Spinal cord (tissue), 10 donors: ENCODE measurements around the gene NR6A1. TPM values are rescaled to one million over a fixed set of nuclear protein-coding genes. Genes with fewer than 3 reads are reported as not detected.

ENCODE experiments used
- DNase-seq, 6 donors: peaks; one replicate each; pipeline versions ENCODE4 v3.0.0 to v3.0.0-alpha.2; 2013 to 2015; ENCODE audit warnings: low spot score in 6 of 6, low read depth in 4 of 6
- H3K27ac ChIP-seq: one replicate; pipeline ENCODE4 v1.5.1; 2013; ENCODE audit warnings: low read depth, low read length, control low read depth
- H3K27me3 ChIP-seq: one replicate; pipeline ENCODE4 v1.6.1; 2013; ENCODE audit warnings: low read length; ENCODE audit not compliant: control insufficient read depth, insufficient read depth
- H3K36me3 ChIP-seq: one replicate; pipeline ENCODE4 v1.6.1; 2013; ENCODE audit warnings: low read length; ENCODE audit not compliant: control insufficient read depth, insufficient read depth
- H3K4me1 ChIP-seq: one replicate; pipeline ENCODE4 v1.6.1; 2013; ENCODE audit warnings: low read length; ENCODE audit not compliant: control insufficient read depth, insufficient read depth
- H3K4me3 ChIP-seq: one replicate; pipeline ENCODE4 v1.5.1; 2013; ENCODE audit warnings: low read depth, low read length, control low read depth
- H3K9me3 ChIP-seq: one replicate; pipeline ENCODE4 v1.6.1; 2013; ENCODE audit warnings: low read length; ENCODE audit not compliant: control insufficient read depth, insufficient read depth
- WGBS: methylation state at CpG from one replicate; pipeline ENCODE4 v1.1.5; 2013; ENCODE audit warnings: missing lambda C conversion rate; ENCODE audit not compliant: insufficient coverage; 5-methylcytosine and 5-hydroxymethylcytosine counted together
- polyA plus RNA-seq, 2 donors: library from polyadenylated mRNA; unstranded; fragments of 120-200 nt; gene quantifications; one replicate each; pipeline ENCODE4 v1.2.1, GENCODE V29; 2013; ENCODE audit not compliant: insufficient read length in 2 of 2
- total RNA-seq, 2 donors: library from RNA; depleted of rRNA in 1 of 2; stranded (reverse); fragments of 120-200 nt in 1 of 2; fragments of >200 nt in 1 of 2; gene quantifications; one replicate each; pipeline versions ENCODE4 v1.2.3 to v1.2.4, GENCODE V29; 2013 to 2014
- donor health status: healthy.

NR6A1 gene
- total and polyA plus RNA-seq, 4 donors = 2.8 to 5.8 (median 4.0) TPM

DNA sequence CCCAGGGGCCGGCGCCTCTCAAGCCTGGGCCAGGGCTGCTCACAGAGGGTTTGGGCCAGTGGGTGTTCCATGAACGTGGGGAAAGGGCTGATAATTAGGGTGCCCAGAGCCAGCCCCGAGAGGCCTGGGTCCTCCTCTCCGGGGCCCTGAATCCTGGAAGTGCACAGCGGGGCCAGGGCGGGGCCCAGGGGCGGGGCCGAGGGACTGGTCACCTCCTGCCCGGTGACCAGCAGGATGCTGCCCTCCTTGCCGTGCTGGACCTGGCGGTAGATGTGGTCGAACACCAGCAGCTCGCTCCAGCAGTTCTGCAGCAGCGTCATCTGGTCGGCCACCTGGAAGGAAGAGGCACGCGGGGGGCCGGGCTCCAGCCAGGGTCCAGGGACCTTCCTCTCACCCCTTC lies 278.3 kb downstream of the NR6A1 start:
- H3K36me3 ChIP-seq = peaks cover 3% of the 10 kb centered on the region
- WGBS = 84% methylated on average over 16 of the region's 19 CpGs
- H3K27ac ChIP-seq = no peak overlapping the region
- no peak for DNase-seq
- H3K9me3 ChIP-seq = no peaks in the 10 kb centered on the region
- no peaks in the 10 kb centered on the region for H3K4me1 ChIP-seq
- H3K4me3 ChIP-seq = no peak overlapping the region
- peaks cover 21% of the 10 kb centered on the region for H3K27me3 ChIP-seq

DNA sequence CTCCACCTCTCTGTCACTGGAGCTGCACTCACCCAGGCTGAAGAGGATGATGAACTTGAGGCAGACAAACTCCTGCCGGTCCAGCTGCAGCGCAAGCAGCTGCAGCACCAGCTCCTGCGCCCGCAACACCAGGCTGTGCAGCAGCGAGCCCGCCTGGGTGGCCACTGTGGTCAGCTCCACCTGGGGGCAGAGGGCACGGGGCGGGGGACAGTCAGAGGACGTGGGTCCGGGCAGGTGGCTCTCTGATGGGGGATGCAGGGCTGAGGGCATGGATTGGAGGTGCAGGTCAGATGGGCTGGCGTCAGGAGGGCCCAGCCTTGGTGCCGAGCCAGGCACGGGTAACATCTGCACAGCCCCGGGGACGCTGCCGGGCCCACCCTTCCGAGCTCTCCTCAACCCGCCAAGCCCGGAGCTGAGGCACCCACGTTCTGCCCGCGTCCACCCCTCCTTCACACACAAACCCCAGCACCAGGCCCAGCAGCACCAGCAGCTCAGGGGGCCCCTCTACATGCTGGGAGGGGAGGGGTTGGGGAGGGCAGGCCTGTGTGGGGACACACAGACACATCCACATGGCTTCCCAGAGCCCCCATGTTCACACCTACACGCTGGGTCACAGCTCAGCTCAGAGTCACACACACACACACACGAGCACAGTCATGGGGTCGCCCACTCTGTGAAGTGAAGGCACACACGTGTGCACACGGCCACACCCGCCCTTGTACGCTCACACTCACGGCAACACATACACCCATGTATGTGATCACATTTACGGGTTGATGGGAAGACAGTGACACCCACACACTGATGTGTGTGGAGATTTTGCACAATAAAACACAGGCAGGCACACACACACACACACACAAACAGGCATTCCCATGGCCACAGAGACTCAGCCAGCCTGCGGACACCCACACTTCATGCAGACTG lies 279.8 kb downstream of the NR6A1 start:
- 86% methylated on average over 20 of the region's 32 CpGs for WGBS
- no peak overlapping the region for H3K27ac ChIP-seq
- peaks cover 3% of the 10 kb centered on the region for H3K36me3 ChIP-seq

DNA sequence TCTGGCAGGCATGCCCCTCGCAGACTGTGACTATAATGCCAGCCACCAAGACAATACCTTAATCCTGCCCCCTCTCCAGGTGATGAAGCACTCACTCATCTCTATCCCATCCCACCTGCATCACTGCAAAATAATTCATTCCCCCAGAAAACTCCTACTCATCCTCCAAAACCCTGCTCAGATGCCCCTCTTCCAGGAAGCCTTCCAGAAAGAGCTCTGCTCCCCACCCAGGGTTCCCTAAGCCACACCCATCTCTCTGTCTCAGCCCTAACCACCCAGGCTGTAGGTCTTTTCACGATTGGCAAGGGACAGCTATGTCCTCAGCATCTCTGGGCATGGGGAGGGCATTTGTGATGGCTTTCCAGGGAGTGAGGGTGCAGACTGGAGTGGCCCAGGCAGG lies 281.1 kb downstream of the NR6A1 start:
- WGBS = 90% methylated on average over 2 of the region's 2 CpGs
- H3K36me3 ChIP-seq = peaks cover 3% of the 10 kb centered on the region
- peaks cover 41% of the 10 kb centered on the region for H3K27me3 ChIP-seq
- no peak for DNase-seq
- H3K9me3 ChIP-seq = no peaks in the 10 kb centered on the region
- H3K27ac ChIP-seq = no peak overlapping the region
- peaks cover 12% of the 10 kb centered on the region for H3K4me1 ChIP-seq
- no peak overlapping the region for H3K4me3 ChIP-seq

More for the DNA sequence above, 279.8 kb downstream of the NR6A1 start:
- no peaks in the 10 kb centered on the region for H3K9me3 ChIP-seq
- DNase-seq = no peak
- peaks cover 30% of the 10 kb centered on the region for H3K27me3 ChIP-seq
- no peak overlapping the region for H3K4me3 ChIP-seq
- H3K4me1 ChIP-seq = peaks cover 12% of the 10 kb centered on the region

DNA sequence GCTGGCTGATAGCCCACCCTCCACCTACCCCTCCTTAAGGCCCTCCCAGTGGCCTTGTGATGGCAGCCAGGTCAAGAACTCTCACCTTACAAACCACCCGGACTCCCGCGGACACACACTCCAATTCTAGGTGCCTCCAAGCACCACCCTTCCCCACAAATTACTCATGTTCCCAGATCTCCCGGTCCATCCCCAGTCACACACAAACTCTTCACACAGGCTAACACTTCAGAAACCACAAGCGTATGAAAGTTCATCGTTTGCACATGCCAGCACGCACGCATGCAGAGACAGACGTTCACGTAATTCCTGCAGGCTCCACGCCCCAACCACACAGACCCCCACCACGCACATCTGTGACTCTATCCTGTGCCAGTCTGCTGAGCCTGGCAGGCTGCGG lies 281.9 kb downstream of the NR6A1 start:
- WGBS = 79% methylated on average over 13 of the region's 13 CpGs
- Histone ChIP-seq H3K4me1 (peaks cover 12% of the 10 kb centered on the region), H3K27me3 (peaks cover 40% of the 10 kb centered on the region), H3K27ac (no peak overlapping the region), H3K36me3 (peaks cover 3% of the 10 kb centered on the region), H3K4me3 (no peak overlapping the region), H3K9me3 (no peaks in the 10 kb centered on the region)
- DNase-seq = peak in 1 of 6 donors; percentile 13

DNA sequence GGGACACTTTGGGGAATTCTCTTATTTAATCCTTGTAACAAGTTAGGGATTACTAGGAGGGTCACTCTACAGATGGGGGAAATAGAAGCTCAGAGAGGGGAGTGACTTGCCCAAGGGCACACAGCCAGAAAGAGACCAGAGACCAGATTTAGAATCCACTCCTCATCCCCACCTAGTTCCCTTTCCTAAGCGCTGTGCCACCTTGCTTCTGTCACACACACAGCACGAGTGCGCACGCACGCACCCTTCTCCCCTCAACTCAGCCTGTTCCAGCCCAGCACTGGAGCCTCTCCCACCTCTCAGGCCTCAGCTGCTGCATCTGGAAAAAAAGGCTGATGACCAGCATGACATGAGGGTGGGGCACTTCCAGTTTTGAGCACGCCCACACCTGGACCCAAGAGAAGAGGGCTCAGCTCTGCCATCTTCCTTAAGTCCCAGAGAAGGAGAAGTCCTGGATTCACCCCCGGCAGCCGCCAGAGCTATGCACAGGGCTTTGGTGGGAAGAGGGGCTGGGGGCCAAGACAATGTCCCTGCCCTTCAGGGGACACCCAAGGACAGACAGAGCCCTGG lies 282.4 kb downstream of the NR6A1 start:
- DNase-seq = no peak
- Histone ChIP-seq H3K4me1 (peaks cover 12% of the 10 kb centered on the region), H3K27ac (no peak overlapping the region), H3K36me3 (peaks cover 3% of the 10 kb centered on the region), H3K27me3 (peaks cover 40% of the 10 kb centered on the region), H3K9me3 (no peaks in the 10 kb centered on the region), H3K4me3 (no peak overlapping the region)
- 92% methylated on average over 6 of the region's 8 CpGs for WGBS

DNA sequence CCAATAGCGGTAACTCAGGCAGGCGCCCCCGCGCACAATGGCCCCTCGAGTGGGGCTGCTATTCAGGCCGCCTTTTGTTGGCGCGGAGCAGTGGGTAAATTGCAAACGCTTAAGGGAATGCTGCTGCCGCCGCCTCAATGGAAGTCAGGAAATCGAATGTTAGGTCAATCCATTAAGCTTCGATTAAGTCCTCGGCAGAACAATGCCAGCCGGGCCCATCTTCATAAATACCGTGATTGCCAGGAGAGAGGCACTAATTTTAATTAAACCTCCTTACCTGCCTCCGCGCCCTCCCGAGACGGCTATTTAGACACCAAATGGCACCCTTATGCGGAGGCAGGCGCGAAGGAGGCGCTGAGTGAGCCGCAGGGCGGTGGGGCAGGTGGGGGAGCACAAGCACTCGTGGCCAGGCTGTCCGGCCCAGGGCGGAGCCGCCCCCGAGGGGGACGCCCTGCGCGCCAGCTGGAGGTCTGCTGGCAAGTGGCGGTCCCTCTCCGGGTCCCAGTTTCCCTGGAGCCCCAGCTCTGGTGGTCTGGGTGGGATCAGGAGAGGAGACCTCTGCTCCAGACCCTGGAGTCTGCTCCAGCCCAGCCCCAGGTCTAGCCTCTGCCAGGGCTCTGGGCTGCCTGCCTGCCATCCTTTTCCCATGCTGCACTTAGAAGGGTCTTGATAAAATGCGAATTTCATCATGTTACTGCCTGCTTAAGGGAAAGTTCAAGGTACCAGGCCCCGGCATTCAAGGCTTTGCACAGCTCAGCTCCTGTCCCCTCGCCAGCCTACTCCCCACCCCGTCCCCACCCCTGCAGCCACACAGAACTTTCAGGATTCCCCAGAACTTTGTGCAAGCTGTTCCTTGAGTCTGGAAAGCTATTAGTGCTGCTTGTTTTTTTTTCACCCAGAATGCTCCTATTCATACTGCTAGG lies 283.6 kb downstream of the NR6A1 start:
- no peaks in the 10 kb centered on the region for H3K36me3 ChIP-seq
- no peak overlapping the region for H3K4me3 ChIP-seq
- peak in 2 of 6 donors; percentile 53 to 85 for DNase-seq
- 16% methylated on average over 36 of the region's 40 CpGs for WGBS
- no peak overlapping the region for H3K27ac ChIP-seq
- H3K4me1 ChIP-seq = peaks cover 12% of the 10 kb centered on the region
- H3K9me3 ChIP-seq = no peaks in the 10 kb centered on the region
- H3K27me3 ChIP-seq = peaks cover 40% of the 10 kb centered on the region

DNA sequence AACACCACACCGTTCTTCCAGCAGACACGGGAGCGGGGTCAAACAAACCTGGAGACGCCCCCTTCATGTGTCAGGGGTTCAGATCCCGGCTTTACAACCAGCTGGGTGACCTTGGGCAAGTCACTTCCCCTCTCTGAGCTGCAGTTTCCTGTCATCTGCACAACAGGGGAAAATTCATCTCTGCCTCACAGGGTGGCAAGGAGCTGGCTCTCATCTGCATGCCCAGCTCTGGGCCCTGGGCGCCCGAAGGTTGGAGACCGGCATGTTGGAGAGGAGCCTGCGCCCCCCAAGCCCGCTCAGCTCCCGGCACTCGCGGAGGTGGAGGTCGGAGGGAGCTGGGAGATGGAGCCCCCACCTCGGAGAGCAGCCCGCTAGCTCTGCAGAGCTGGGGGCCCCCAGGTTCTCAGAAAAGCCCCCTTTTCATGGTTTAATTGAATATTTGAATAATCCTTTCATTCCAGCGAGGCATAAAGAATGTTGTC lies 284.3 kb downstream of the NR6A1 start:
- Histone ChIP-seq H3K27ac (no peak overlapping the region), H3K9me3 (no peaks in the 10 kb centered on the region), H3K4me3 (no peak overlapping the region), H3K4me1 (peaks cover 12% of the 10 kb centered on the region), H3K27me3 (peaks cover 44% of the 10 kb centered on the region), H3K36me3 (no peaks in the 10 kb centered on the region)
- WGBS = 26% methylated on average over 15 of the region's 17 CpGs
- no peak for DNase-seq

DNA sequence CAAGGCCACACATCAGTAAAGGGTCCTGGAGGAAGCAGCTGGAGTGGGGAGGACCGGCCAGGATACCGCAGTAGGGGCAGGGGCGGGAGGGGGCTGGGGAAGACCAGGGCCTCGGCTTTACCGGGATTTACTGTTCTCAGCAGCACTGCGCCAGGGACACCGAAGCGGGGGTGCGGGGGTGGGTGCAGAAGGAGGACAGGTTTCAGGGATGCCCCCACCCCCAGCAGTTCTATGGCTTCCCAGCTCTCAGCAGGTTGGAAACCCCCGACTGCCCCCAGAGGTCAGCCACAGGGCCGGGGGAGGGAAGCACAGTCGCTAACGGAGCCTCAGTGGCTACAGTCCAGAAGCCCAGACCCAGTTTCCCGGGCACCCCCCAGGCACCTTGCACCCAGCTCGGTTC lies 285.2 kb downstream of the NR6A1 start:
- Histone ChIP-seq H3K27ac (no peak overlapping the region), H3K9me3 (no peaks in the 10 kb centered on the region)
- no peak for DNase-seq

DNA sequence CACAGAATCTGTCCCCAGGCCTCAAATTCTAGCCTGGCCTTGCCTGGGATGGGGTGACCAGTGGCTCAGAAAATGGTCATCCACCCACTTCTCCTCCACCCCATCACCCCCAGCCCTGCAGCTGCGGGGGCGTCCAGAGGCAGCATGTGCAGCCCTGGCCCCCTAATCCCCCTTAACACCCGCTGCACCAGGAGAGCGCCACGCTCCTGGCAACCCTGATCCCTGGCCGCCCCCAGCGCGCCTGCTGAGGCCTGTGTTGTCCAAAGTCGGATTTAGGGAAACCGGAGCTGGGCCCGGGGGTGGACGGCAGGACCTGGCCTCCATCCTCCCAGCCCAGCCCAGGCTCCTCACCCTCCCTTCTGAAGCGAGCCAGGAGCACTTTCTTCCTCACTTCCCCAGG lies 285.9 kb downstream of the NR6A1 start:
- no peak for DNase-seq
- no peaks in the 10 kb centered on the region for H3K36me3 ChIP-seq
- WGBS = 81% methylated on average over 12 of the region's 13 CpGs
- H3K9me3 ChIP-seq = no peaks in the 10 kb centered on the region
- H3K4me3 ChIP-seq = no peak overlapping the region
- H3K27ac ChIP-seq = no peak overlapping the region
- H3K27me3 ChIP-seq = peaks cover 47% of the 10 kb centered on the region
- peaks cover 15% of the 10 kb centered on the region for H3K4me1 ChIP-seq

More for the DNA sequence above, 285.2 kb downstream of the NR6A1 start:
- H3K36me3 ChIP-seq = no peaks in the 10 kb centered on the region
- no peak overlapping the region for H3K4me3 ChIP-seq
- H3K4me1 ChIP-seq = peaks cover 15% of the 10 kb centered on the region
- 60% methylated on average over 11 of the region's 15 CpGs for WGBS
- H3K27me3 ChIP-seq = peaks cover 45% of the 10 kb centered on the region
